ENCODE data around the gene RNF208.

DNA sequence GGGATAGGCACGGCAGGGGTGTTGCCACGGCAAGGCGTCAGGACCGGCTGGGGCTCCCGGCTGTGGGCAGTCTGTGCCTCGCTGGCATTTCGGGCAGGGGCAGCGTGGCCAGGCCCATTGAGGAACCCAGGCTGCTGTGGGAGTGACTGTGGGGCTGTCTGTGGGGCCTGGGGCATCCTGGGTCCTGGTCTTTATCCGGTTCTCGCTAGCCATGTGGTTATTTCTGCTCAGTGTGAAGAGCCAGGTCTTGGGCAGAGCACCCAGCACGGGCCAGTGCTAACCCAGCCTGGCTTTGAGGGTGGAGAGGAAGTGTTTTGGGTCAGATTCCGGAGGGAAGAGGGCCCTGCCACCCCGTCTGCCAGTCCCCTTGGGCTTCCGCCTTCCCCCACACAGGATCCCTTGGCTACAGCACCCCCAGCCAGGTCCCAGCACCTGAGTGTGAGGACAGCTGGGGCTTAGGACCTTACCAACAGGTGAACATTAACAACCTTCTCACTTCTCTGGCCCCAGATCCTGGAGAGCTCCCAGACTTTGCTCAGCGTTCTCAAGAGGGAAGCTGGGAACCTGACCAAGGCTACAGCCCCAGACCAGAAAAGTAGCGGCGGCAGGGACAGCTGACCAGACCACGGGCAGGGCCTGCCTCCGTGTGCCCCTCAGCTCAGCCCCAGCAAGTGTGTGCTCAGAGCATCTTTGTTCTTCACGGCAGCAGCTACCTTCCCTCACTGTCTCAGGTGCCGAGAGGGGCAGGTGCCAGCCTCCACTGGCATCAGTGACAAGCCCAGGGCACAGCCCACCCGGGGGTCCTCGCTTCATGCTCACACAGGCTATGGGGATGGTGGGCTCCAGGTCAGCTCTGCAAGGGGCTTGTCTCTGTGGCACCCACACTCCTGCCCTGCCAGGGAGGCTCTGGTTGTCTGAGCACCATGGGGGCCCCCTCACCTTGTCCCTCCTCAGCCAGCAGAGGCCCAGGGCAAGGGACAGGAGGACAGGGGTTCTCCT is 32.4 kb downstream of the RNF208 start:
- TF ChIP-seq POLR2A (IDR thresholded peaks at IDR 0.05) (no peak), EP300 (IDR thresholded peaks at IDR 0.05; ENCODE audit: low read depth) (no peak), POLR2AphosphoS5 (IDR thresholded peaks at IDR 0.05) (no peak)
- TF ChIP-seq, protein P1, sequence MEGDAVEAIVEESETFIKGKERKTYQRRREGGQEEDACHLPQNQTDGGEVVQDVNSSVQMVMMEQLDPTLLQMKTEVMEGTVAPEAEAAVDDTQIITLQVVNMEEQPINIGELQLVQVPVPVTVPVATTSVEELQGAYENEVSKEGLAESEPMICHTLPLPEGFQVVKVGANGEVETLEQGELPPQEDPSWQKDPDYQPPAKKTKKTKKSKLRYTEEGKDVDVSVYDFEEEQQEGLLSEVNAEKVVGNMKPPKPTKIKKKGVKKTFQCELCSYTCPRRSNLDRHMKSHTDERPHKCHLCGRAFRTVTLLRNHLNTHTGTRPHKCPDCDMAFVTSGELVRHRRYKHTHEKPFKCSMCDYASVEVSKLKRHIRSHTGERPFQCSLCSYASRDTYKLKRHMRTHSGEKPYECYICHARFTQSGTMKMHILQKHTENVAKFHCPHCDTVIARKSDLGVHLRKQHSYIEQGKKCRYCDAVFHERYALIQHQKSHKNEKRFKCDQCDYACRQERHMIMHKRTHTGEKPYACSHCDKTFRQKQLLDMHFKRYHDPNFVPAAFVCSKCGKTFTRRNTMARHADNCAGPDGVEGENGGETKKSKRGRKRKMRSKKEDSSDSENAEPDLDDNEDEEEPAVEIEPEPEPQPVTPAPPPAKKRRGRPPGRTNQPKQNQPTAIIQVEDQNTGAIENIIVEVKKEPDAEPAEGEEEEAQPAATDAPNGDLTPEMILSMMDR (IDR thresholded peaks at IDR 0.05), result no peak
